GM12872 (cell line): Measurements from ENCODE around the gene APBB2.

ENCODE experiments used
- CTCF ChIP-seq: IDR thresholded peaks from 3 replicates; pipeline ENCODE4 v1.5.1; 2011; ENCODE audit warnings: low read depth, mild to moderate bottlenecking, low read length, moderate library complexity; ENCODE audit not compliant: insufficient read depth

Gene APBB2

GRCh38 chr4:40828661-40829060, 385.7 kb downstream of the APBB2 start:
- no peak for TF ChIP-seq CTCF

- no peak for TF ChIP-seq CTCF
These were observed 386.6 kb downstream of the APBB2 start for GRCh38 chr4:40827758-40828157.

GRCh38 chr4:40826821-40827220, 387.5 kb downstream of the APBB2 start:
- no peak for TF ChIP-seq CTCF

- no peak for TF ChIP-seq CTCF
These were observed 389.1 kb downstream of the APBB2 start for GRCh38 chr4:40825014-40825838.

- no peak for TF ChIP-seq CTCF
These were observed 391.7 kb downstream of the APBB2 start for GRCh38 chr4:40822420-40823166.

- no peak for TF ChIP-seq CTCF
These were observed 394.2 kb downstream of the APBB2 start for GRCh38 chr4:40820101-40820500.

- TF ChIP-seq CTCF = no peak
These were observed 401.5 kb downstream of the APBB2 start for GRCh38 chr4:40812856-40813255.
